Loucy (cell line): ENCODE measurements around the gene USP17L29.
"Not testable (repeated sequence)": the region's sequence is repeated elsewhere in the genome, so short reads cannot be mapped to it uniquely, and the experiment has no call there.

Experiments
- H2AFZ ChIP-seq: fragments of 200-600 bp; sonication (generic); 2 replicates; pipeline ENCODE4 v1.6.0; 2016; ENCODE audit warnings: antibody characterized with exemption, mild to moderate bottlenecking, low read length, moderate library complexity
- H3F3A ChIP-seq: fragments of 200-600 bp; 2 replicates; pipeline ENCODE4 v1.6.0; 2016; ENCODE audit warnings: antibody characterized with exemption, low read depth, mild to moderate bottlenecking
- H3K27me3 ChIP-seq: fragments of 200-600 bp; sonication (generic); 2 replicates; pipeline ENCODE4 v1.6.1; 2014; ENCODE audit warnings: low read length, mild to moderate bottlenecking; ENCODE audit not compliant: insufficient read depth, poor library complexity, severe bottlenecking
- H3K36me3 ChIP-seq: fragments of 200-600 bp; sonication (generic); 2 replicates; pipeline ENCODE4 v1.6.1; 2016; ENCODE audit warnings: low read length; ENCODE audit not compliant: insufficient read depth
- H3K4me1 ChIP-seq: fragments of 200-600 bp; sonication (generic); 2 replicates; pipeline ENCODE4 v1.5.1; 2014; ENCODE audit warnings: low read length, mild to moderate bottlenecking; ENCODE audit not compliant: insufficient read depth, poor library complexity, severe bottlenecking
- H3K4me2 ChIP-seq: fragments of 200-600 bp; sonication (generic); 2 replicates; pipeline ENCODE4 v1.6.0; 2014; ENCODE audit warnings: antibody characterized with exemption, low read length, low read depth, mild to moderate bottlenecking; ENCODE audit not compliant: poor library complexity, severe bottlenecking
- H3K4me3 ChIP-seq: fragments of 200-600 bp; sonication (generic); 2 replicates; pipeline ENCODE4 v1.5.1; 2014; ENCODE audit warnings: low read length, mild to moderate bottlenecking, mixed read lengths; ENCODE audit not compliant: poor library complexity, severe bottlenecking
- H3K79me2 ChIP-seq: fragments of 200-600 bp; sonication (generic); 2 replicates; pipeline ENCODE4 v1.6.1; 2014; ENCODE audit warnings: low read length; ENCODE audit not compliant: insufficient read depth
- H3K9ac ChIP-seq: fragments of 200-600 bp; sonication (generic); 2 replicates; pipeline ENCODE4 v1.6.0; 2014; ENCODE audit warnings: mild to moderate bottlenecking, low read depth, low read length, moderate library complexity; ENCODE audit not compliant: poor library complexity, severe bottlenecking
- H3K9me2 ChIP-seq: fragments of 200-600 bp; sonication (generic); replicated peaks from 2 replicates; pipeline ENCODE4 v1.6.1; 2016; ENCODE audit warnings: low read depth, low read length, mixed read lengths
- H3K9me3 ChIP-seq: fragments of 200-600 bp; sonication (generic); 2 replicates; pipeline ENCODE4 v1.6.1; 2014; ENCODE audit warnings: mild to moderate bottlenecking, antibody characterized with exemption, low read length, low read depth; ENCODE audit not compliant: insufficient read depth
- H4K20me1 ChIP-seq: fragments of 200-600 bp; sonication (generic); 2 replicates; pipeline ENCODE4 v1.6.0; 2014; ENCODE audit warnings: antibody characterized with exemption, low read length, mild to moderate bottlenecking; ENCODE audit not compliant: insufficient read depth, poor library complexity, severe bottlenecking

USP17L29 gene

GRCh38 chr4:9348593-9348992 lies 4.8 kb upstream of the USP17L29 start, which contains the start of gene USP17L28:
USP17L28 (plus strand) TSS chr4:9348893; CDS start chr4:9348893, 0 bp downstream.
- H2AFZ ChIP-seq, H3K9me3 ChIP-seq, H3K9ac ChIP-seq, H3K4me3 ChIP-seq, H4K20me1 ChIP-seq, H3K4me1 ChIP-seq, H3K9me2 ChIP-seq, H3F3A ChIP-seq, H3K4me2 ChIP-seq, H3K36me3 ChIP-seq, H3K79me2 ChIP-seq, H3K27me3 ChIP-seq: not testable (repeated sequence)

- H4K20me1 ChIP-seq, H3K79me2 ChIP-seq, H3K9me2 ChIP-seq, H3K9ac ChIP-seq, H2AFZ ChIP-seq, H3K27me3 ChIP-seq, H3K9me3 ChIP-seq, H3K4me3 ChIP-seq, H3F3A ChIP-seq, H3K4me2 ChIP-seq, H3K36me3 ChIP-seq, H3K4me1 ChIP-seq: not testable (repeated sequence)
These were observed 2.6 kb upstream of the USP17L29 start for GRCh38 chr4:9350866-9351265.

GRCh38 chr4:9362829-9363228 lies 9.4 kb downstream of the USP17L29 start, which contains the start of gene USP17L30:
USP17L30 (plus strand) TSS chr4:9363129; CDS start chr4:9363129, 0 bp downstream.
- not testable (repeated sequence) for H3F3A ChIP-seq, H4K20me1 ChIP-seq, H3K9ac ChIP-seq, H3K36me3 ChIP-seq, H3K4me2 ChIP-seq, H3K79me2 ChIP-seq, H2AFZ ChIP-seq, H3K4me1 ChIP-seq, H3K27me3 ChIP-seq, H3K4me3 ChIP-seq, H3K9me2 ChIP-seq, H3K9me3 ChIP-seq

DNA sequence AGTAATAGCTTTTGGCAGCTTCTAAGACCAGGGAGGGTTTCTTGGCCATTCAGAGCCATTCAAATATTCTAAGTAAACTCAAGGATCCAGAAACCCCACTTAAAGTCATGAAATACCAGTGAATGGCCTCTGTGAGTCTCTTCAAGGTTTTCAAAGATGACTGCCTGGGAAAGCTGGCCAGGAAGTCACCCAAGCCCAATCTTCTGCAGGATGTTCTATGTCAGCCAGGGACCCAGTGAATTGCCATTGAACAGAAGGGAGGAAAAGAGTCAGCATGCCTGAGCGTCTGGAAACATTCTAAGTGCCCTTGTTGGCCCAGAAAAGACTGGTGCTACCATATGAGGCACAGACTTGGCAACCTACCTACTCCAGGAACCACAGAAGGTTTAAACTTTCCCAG lies 26.4 kb downstream of the USP17L29 start:
- not testable (repeated sequence) for H3K4me1 ChIP-seq, H3K79me2 ChIP-seq, H3K4me2 ChIP-seq, H3K9me2 ChIP-seq, H3K9me3 ChIP-seq, H4K20me1 ChIP-seq, H3F3A ChIP-seq, H2AFZ ChIP-seq, H3K27me3 ChIP-seq, H3K36me3 ChIP-seq, H3K9ac ChIP-seq, H3K4me3 ChIP-seq

GRCh38 chr4:9381012-9381534 lies 27.6 kb downstream of the USP17L29 start:
- not testable (repeated sequence) for H3K9ac ChIP-seq, H3K9me2 ChIP-seq, H3K4me3 ChIP-seq, H3F3A ChIP-seq, H3K79me2 ChIP-seq, H3K4me2 ChIP-seq, H3K27me3 ChIP-seq, H3K4me1 ChIP-seq, H3K36me3 ChIP-seq, H2AFZ ChIP-seq, H4K20me1 ChIP-seq, H3K9me3 ChIP-seq
